Naive thymus-derived CD4-positive, alpha-beta T cell (primary cell): Measurements from ENCODE around the gene HOXA5. TPM values are rescaled to one million over a fixed set of nuclear protein-coding genes. Genes with fewer than 3 reads are reported as not detected.

Source experiments
- ATAC-seq: fragments of 150-1000 bp; cut with Tn5 transposase; 2 replicates; pipeline ENCODE4 v1.10.0; 2021; ENCODE audit warnings: mild to moderate bottlenecking, moderate library complexity
- CTCF ChIA-PET: fragments of 350-600 bp; sonication (Branson Sonifier 250); formaldehyde crosslinking; loops from one replicate; lab custom pipeline; 2021; ENCODE audit warnings: antibody characterized with exemption; lab: Charles Lee
- POLR2A ChIA-PET: fragments of 350-600 bp; sonication (Branson Sonifier 250); formaldehyde crosslinking; loops from one replicate; lab custom pipeline; 2021; ENCODE audit warnings: antibody characterized with exemption, inconsistent platforms; lab: Charles Lee
- DNase-seq, 9 donors: peaks; one replicate each; pipeline versions ENCODE4 v3.0.0 to v3.0.0-alpha.2; 2020 to 2022; ENCODE audit warnings: mixed read lengths in 1 of 9
- H3K27ac ChIP-seq: one replicate; pipeline ENCODE4 v1.7.0; 2013; ENCODE audit warnings: mild to moderate bottlenecking, low read depth, low read length, moderate library complexity
- H3K27me3 ChIP-seq, 2 donors: one replicate each; pipeline ENCODE4 v1.7.0; 2013; ENCODE audit warnings: low read length in 2 of 2, mild to moderate bottlenecking in 2 of 2, moderate library complexity in 2 of 2; ENCODE audit not compliant: control insufficient read depth in 2 of 2, insufficient read depth in 2 of 2
- H3K36me3 ChIP-seq, 3 experiments: 1 replicate in 2 of 3; 2 replicates in 1 of 3; pipeline ENCODE4 v1.7.0; 2013; ENCODE audit warnings: low read length in 3 of 3, mild to moderate bottlenecking in 3 of 3, moderate library complexity in 1 of 3; ENCODE audit not compliant: insufficient read depth in 3 of 3, control insufficient read depth in 2 of 3
- H3K4me1 ChIP-seq, 2 donors: one replicate each; pipeline ENCODE4 v1.7.0; 2013; ENCODE audit warnings: low read length in 2 of 2, mild to moderate bottlenecking in 2 of 2, moderate library complexity in 1 of 2; ENCODE audit not compliant: control insufficient read depth in 2 of 2, insufficient read depth in 2 of 2
- H3K4me3 ChIP-seq: 2 replicates; pipeline ENCODE4 v1.7.0; 2013; ENCODE audit warnings: mild to moderate bottlenecking, low read length
- H3K9me3 ChIP-seq, 3 experiments: 1 replicate in 2 of 3; 2 replicates in 1 of 3; pipeline ENCODE4 v1.7.0; 2013; ENCODE audit warnings: low read length in 3 of 3; ENCODE audit not compliant: control insufficient read depth in 2 of 3
- H3K27ac Mint-ChIP-seq, 9 donors: one replicate each; pipeline ENCODE4 v1.8.0; 2020 to 2022; ENCODE audit warnings: mixed read lengths in 9 of 9, mild to moderate bottlenecking in 8 of 9, moderate library complexity in 5 of 9, inconsistent platforms in 2 of 9
- H3K27me3 Mint-ChIP-seq, 5 donors: one replicate each; pipeline ENCODE4 v1.8.0; 2021 to 2022; ENCODE audit warnings: mixed read lengths in 5 of 5, mild to moderate bottlenecking in 1 of 5
- H3K36me3 Mint-ChIP-seq, 5 donors: one replicate each; pipeline ENCODE4 v1.8.0; 2020 to 2022; ENCODE audit warnings: mixed read lengths in 5 of 5, mild to moderate bottlenecking in 3 of 5, inconsistent platforms in 1 of 5
- H3K4me1 Mint-ChIP-seq, 7 donors: one replicate each; pipeline ENCODE4 v1.8.0; 2020 to 2022; ENCODE audit warnings: mixed read lengths in 7 of 7, mild to moderate bottlenecking in 3 of 7, inconsistent platforms in 1 of 7
- H3K4me3 Mint-ChIP-seq, 10 donors: one replicate each; pipeline ENCODE4 v1.8.0; 2020 to 2022; ENCODE audit warnings: mild to moderate bottlenecking in 10 of 10, mixed read lengths in 10 of 10, moderate library complexity in 6 of 10, inconsistent platforms in 2 of 10
- H3K9me3 Mint-ChIP-seq, 11 donors: one replicate each; pipeline ENCODE4 v1.8.0; 2020 to 2022; ENCODE audit warnings: mixed read lengths in 11 of 11, mild to moderate bottlenecking in 4 of 11, inconsistent platforms in 1 of 11, moderate library complexity in 1 of 11
- intact Hi-C, 2 donors: fragments of 100-400 bp; cut with micrococcal nuclease; formaldehyde crosslinking; loops; one replicate each; pipeline ENCODE4 v1.15.1; 2023
- polyA plus RNA-seq, 2 donors: library from polyadenylated mRNA; unstranded; fragments of 300-500 nt; fragmentation: Illumina TruSeq; gene quantifications; one replicate each; pipeline ENCODE4 v1.2.3, GENCODE V29; 2021
- total RNA-seq, 6 experiments: library from RNA in 5 of 6; stranded (reverse) in 5 of 6; gene quantifications; 1 replicate in 5 of 6; 2 replicates in 1 of 6; pipeline ENCODE4 v1.2.3 and lab custom pipeline; 2021 to 2026

HOXA5 gene
- total and polyA plus RNA-seq, 7 experiments from 2014 or later: 0.88 to 2.2 TPM; not detected in 5

GRCh38 chr7:27097686-27098577 is 45.5 kb downstream of the HOXA5 start:
- peaks cover 17 to 46% (median 38%) of the 10 kb centered on the region in 7 donors for H3K4me1 Mint-ChIP-seq
- H3K27ac ChIP-seq: no peak overlapping the region
- no peaks in the 10 kb centered on the region for H3K9me3 ChIP-seq
- intact Hi-C loops: loop anchor here (2.0 to 5.0 kb wide), 9 partner anchors 33 to 1235 kb away; partner anchors contain the start of genes HOXA4 (in 2 of the 2), SKAP2 (in 2 of the 2) and HOXA7 (in 1 of the 2)
- no peak overlapping the region for H3K4me3 ChIP-seq
- H3K4me1 ChIP-seq: peaks cover 9 to 30% of the 10 kb centered on the region in 2 donors
- ATAC-seq: no peak
- DNase-seq: no peak
- H3K36me3 Mint-ChIP-seq: peaks cover 8 to 30% (median 20%) of the 10 kb centered on the region in 5 donors
- H3K27me3 Mint-ChIP-seq: peaks cover 82 to 93% (median 86%) of the 10 kb centered on the region in 5 donors
- H3K27me3 ChIP-seq: peaks cover 8 to 17% of the 10 kb centered on the region in 2 donors
- H3K9me3 Mint-ChIP-seq: peaks cover 0 to 10% (median 0%) of the 10 kb centered on the region in 11 donors
- ChIA-PET CTCF (no interaction called here), POLR2A (no interaction called here)
- H3K27ac Mint-ChIP-seq: no peak overlapping the region
- peak overlapping the region; percentile 79 to 94 (median 88) for H3K4me3 Mint-ChIP-seq
- H3K36me3 ChIP-seq: peaks cover 0 to 5% (median 0%) of the 10 kb centered on the region in 3 experiments

GRCh38 chr7:27096768-27097514 is 46.5 kb downstream of the HOXA5 start:
- ChIA-PET POLR2A (no interaction called here), CTCF (no interaction called here)
- H3K4me1 Mint-ChIP-seq: peaks cover 12 to 40% (median 30%) of the 10 kb centered on the region in 7 donors
- Histone ChIP-seq H3K4me1 (peaks cover 9 to 24% of the 10 kb centered on the region in 2 donors), H3K9me3 (no peaks in the 10 kb centered on the region), H3K36me3 (peaks cover 0 to 5% (median 0%) of the 10 kb centered on the region in 3 experiments), H3K4me3 (peak overlapping the region; percentile 76), H3K27ac (no peak overlapping the region), H3K27me3 (peaks cover 3 to 9% of the 10 kb centered on the region in 2 donors)
- DNase-seq: no peak
- H3K27ac Mint-ChIP-seq: peak overlapping the region in 3 of 9 donors; percentile 2 to 33 (median 25)
- H3K36me3 Mint-ChIP-seq: peaks cover 4 to 30% (median 20%) of the 10 kb centered on the region in 5 donors
- ATAC-seq: peak; percentile 20
- peak overlapping the region; percentile 79 to 94 (median 88) for H3K4me3 Mint-ChIP-seq
- intact Hi-C loops: loop anchor here (2.0 to 5.0 kb wide), 8 partner anchors 34 to 1234 kb away; partner anchors contain the start of genes HOXA4 (in 2 of the 2), SKAP2 (in 2 of the 2) and HOXA7 (in 1 of the 2)
- peaks cover 0 to 10% (median 0%) of the 10 kb centered on the region in 11 donors for H3K9me3 Mint-ChIP-seq
- peaks cover 84 to 94% (median 87%) of the 10 kb centered on the region in 5 donors for H3K27me3 Mint-ChIP-seq

GRCh38 chr7:27095897-27096767 is 47.3 kb downstream of the HOXA5 start, which contains the start of gene HOXA1:
Gene HOXA1, minus strand, starts transcription at chr7:27096000. Its CDS starts 88 bp downstream, at chr7:27095912.
- DNase-seq: peak; percentile 44 to 72 (median 63)
- H3K4me3 ChIP-seq: peak within 1 kb of the TSS; percentile 76
- peaks cover 0 to 6% (median 0%) of the 10 kb centered on the region in 11 donors for H3K9me3 Mint-ChIP-seq
- peaks cover 0 to 5% (median 0%) of the 10 kb centered on the region in 3 experiments for H3K36me3 ChIP-seq
- H3K27me3 ChIP-seq: peaks cover 3 to 9% of the 10 kb centered on the region in 2 donors
- H3K27ac ChIP-seq: peak within 1 kb of the TSS; percentile 57
- peaks cover 9 to 21% of the 10 kb centered on the region in 2 donors for H3K4me1 ChIP-seq
- CTCF ChIA-PET: no interaction called here
- peak within 1 kb of the TSS in 4 of 9 donors; percentile 33 to 77 (median 66) for H3K27ac Mint-ChIP-seq
- ATAC-seq: peak; percentile 90
- intact Hi-C loops: loop anchor here (2.0 to 5.0 kb wide), 8 partner anchors 35 to 1233 kb away; partner anchors contain the start of genes HOXA4 (in 2 of the 2), SKAP2 (in 2 of the 2) and HOXA7 (in 1 of the 2)
- peak within 1 kb of the TSS; percentile 79 to 94 (median 88) for H3K4me3 Mint-ChIP-seq
- no peaks in the 10 kb centered on the region for H3K9me3 ChIP-seq
- peaks cover 9 to 36% (median 30%) of the 10 kb centered on the region in 7 donors for H3K4me1 Mint-ChIP-seq
- H3K36me3 Mint-ChIP-seq: peaks cover 4 to 24% (median 17%) of the 10 kb centered on the region in 5 donors
- H3K27me3 Mint-ChIP-seq: peaks cover 85 to 94% (median 87%) of the 10 kb centered on the region in 5 donors
- POLR2A ChIA-PET: no interaction called here

GRCh38 chr7:27095050-27095896 is 48.2 kb downstream of the HOXA5 start:
- H3K36me3 Mint-ChIP-seq: peaks cover 3 to 17% (median 10%) of the 10 kb centered on the region in 5 donors
- H3K27me3 ChIP-seq: peaks cover 9 to 14% of the 10 kb centered on the region in 2 donors
- ChIA-PET POLR2A (no interaction called here), CTCF (no interaction called here)
- H3K9me3 ChIP-seq: no peaks in the 10 kb centered on the region
- peak overlapping the region in 4 of 9 donors; percentile 20 to 75 (median 66) for H3K27ac Mint-ChIP-seq
- ATAC-seq: peak; percentile 4
- intact Hi-C loops: loop anchor here (5.0 kb wide), 5 partner anchors 37 to 718 kb away; partner anchors contain the start of genes HOXA4 (in 1 of the 2), HOXA7 (in 1 of the 2) and SKAP2 (in 1 of the 2)
- H3K4me1 Mint-ChIP-seq: peaks cover 9 to 36% (median 30%) of the 10 kb centered on the region in 7 donors
- peak overlapping the region; percentile 79 to 94 (median 88) for H3K4me3 Mint-ChIP-seq
- peaks cover 0 to 8% (median 0%) of the 10 kb centered on the region in 11 donors for H3K9me3 Mint-ChIP-seq
- peaks cover 0 to 5% (median 0%) of the 10 kb centered on the region in 3 experiments for H3K36me3 ChIP-seq
- H3K4me1 ChIP-seq: peaks cover 9 to 21% of the 10 kb centered on the region in 2 donors
- peaks cover 83 to 94% (median 86%) of the 10 kb centered on the region in 5 donors for H3K27me3 Mint-ChIP-seq
- peak overlapping the region; percentile 76 for H3K4me3 ChIP-seq
- H3K27ac ChIP-seq: no peak overlapping the region
- no peak for DNase-seq
